22Rv1 (cell line): ENCODE results near the gene PPP2R5C.

Experiments used
- CTCF ChIP-seq: fragments of 450-650 bp; IDR thresholded peaks from 2 replicates; pipeline ENCODE4 v1.5.1; 2017; ENCODE audit warnings: mild to moderate bottlenecking
- ZFX ChIP-seq: fragments of 450-650 bp; IDR thresholded peaks from 2 replicates; pipeline ENCODE4 v1.6.1; 2017; ENCODE audit warnings: antibody characterized with exemption, borderline replicate concordance

- TF ChIP-seq CTCF (no peak), ZFX (no peak)
These were observed 26.6 kb downstream of the PPP2R5C start for GRCh38 chr14:101788016-101788635.
